Skeletal muscle satellite cell (primary cell): Measurements from ENCODE around the gene IFT81.
A peak's percentile ranks its signal among the peaks of the same experiment; 100 is the strongest.
"Not testable (repeated sequence)": the region's sequence is repeated elsewhere in the genome, so short reads cannot be mapped to it uniquely, and the experiment has no call there.

ENCODE experiments used
- H3K27me3 ChIP-seq: 2 replicates; pipeline ENCODE4 v1.7.0; 2013; ENCODE audit warnings: low read length; ENCODE audit not compliant: control insufficient read depth, insufficient read depth
- H3K36me3 ChIP-seq: 2 replicates; pipeline ENCODE4 v1.7.0; 2013; ENCODE audit warnings: mild to moderate bottlenecking, control low read depth, low read length; ENCODE audit not compliant: insufficient read depth
- H3K4me1 ChIP-seq: 2 replicates; pipeline ENCODE4 v1.7.0; 2013; ENCODE audit warnings: low read length; ENCODE audit not compliant: control insufficient read depth, insufficient read depth
- H3K4me2 ChIP-seq: 2 replicates; pipeline ENCODE4 v1.7.0; 2013; ENCODE audit warnings: mild to moderate bottlenecking, low read length
- H3K4me3 ChIP-seq: 2 replicates; pipeline ENCODE4 v1.7.0; 2013; ENCODE audit warnings: low read length
- H3K9ac ChIP-seq: 2 replicates; pipeline ENCODE4 v1.7.0; 2013; ENCODE audit warnings: mild to moderate bottlenecking, low read depth, low read length, moderate library complexity
- H3K9me3 ChIP-seq: replicated peaks from 2 replicates; pipeline ENCODE4 v1.7.0; 2013; ENCODE audit warnings: mild to moderate bottlenecking, control low read depth, low read length

The IFT81 gene

DNA sequence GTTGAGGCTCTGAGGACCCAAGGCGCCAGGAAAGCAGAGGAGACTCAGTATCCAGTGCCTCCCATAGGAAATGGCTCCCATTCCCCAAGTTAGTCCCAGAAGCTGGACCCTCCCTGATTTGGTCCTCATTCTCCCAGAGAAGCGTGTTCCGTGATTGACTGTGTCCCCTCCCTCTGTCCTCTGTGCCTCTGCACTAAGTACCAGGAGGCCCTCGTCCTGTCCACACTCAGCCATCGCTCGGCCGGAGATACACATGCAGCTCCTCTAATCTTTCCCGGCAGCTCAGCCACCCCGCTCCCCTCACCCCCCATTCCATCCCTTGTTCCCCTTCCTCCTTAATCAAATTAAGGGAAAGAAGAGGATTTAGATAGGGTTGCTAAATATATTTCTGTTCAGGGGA, 128.6 kb downstream of the IFT81 start:
- Histone ChIP-seq H3K27me3 (no peaks in the 10 kb centered on the region), H3K4me1 (no peaks in the 10 kb centered on the region), H3K9ac (no peak overlapping the region), H3K9me3 (no peaks in the 10 kb centered on the region), H3K36me3 (no peaks in the 10 kb centered on the region), H3K4me3 (no peak overlapping the region), H3K4me2 (no peak overlapping the region)

DNA sequence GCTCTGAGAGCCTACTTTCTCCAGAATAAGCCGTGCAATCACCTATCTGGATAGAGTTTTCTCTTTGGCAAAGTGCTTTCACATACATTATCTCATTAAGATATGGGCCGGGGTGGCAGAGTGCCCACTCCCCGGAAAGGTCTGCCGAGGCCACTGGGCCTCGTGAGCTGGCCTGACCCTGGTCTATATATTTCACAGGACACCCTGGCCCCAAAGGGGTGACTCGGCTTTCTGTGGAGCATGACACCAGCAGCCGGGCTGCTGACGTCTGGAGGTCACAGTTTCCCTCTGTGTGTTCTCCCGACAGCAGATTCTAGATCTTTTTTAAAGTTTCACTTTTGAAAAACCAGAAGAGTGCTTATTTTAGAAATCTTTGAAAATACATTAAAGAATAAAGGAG, 129.0 kb downstream of the IFT81 start:
- H3K9ac ChIP-seq = no peak overlapping the region
- H3K36me3 ChIP-seq = no peaks in the 10 kb centered on the region
- H3K27me3 ChIP-seq = no peaks in the 10 kb centered on the region
- no peaks in the 10 kb centered on the region for H3K9me3 ChIP-seq
- H3K4me1 ChIP-seq = no peaks in the 10 kb centered on the region
- H3K4me3 ChIP-seq = no peak overlapping the region
- peak overlapping the region; percentile 27 for H3K4me2 ChIP-seq

- Histone ChIP-seq H3K4me2 (no peak overlapping the region), H3K27me3 (no peaks in the 10 kb centered on the region), H3K4me3 (no peak overlapping the region), H3K36me3 (no peaks in the 10 kb centered on the region), H3K4me1 (no peaks in the 10 kb centered on the region), H3K9ac (no peak overlapping the region), H3K9me3 (no peaks in the 10 kb centered on the region)
Observed at GRCh38 chr12:110254971-110255540, 130.9 kb downstream of the IFT81 start.

GRCh38 chr12:110255890-110256456, 131.8 kb downstream of the IFT81 start:
- H3K4me2 ChIP-seq, H3K9ac ChIP-seq, H3K4me1 ChIP-seq, H3K36me3 ChIP-seq, H3K27me3 ChIP-seq, H3K4me3 ChIP-seq, H3K9me3 ChIP-seq: not testable (repeated sequence)

DNA sequence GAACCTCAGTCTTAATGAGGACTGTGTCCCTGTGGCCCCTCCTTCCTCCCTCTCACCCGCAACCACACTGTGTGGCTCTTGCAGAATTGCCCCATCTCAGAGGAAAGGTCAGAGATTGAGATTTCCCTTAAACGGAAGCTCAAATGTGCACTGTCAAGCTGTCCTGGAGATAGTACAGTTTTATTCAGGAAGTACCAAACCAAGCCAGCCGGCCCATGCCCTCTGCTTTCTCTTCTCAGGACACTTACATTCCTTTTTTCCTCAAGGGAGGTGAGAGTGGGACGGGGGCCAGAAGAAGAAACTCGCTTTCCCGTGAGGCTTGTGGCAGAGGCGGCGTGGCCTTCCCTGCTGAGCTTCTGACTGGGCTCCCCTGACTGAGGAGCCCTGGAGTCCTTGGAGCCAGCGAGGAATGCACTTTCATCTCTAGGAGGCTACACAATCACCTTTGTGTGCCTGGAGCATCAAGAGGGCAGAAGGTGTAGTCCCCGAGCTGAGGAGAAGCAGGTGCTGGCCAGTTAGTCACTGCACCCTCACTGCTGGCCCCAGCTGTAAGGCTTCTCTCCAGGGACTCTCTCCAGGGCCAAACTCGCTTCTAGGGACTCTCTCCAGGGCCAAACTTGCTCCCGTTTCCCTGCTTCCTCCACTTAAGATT, 132.7 kb downstream of the IFT81 start:
- Histone ChIP-seq H3K4me1 (no peaks in the 10 kb centered on the region), H3K4me3 (no peak overlapping the region), H3K27me3 (no peaks in the 10 kb centered on the region), H3K36me3 (no peaks in the 10 kb centered on the region), H3K9ac (no peak overlapping the region), H3K4me2 (no peak overlapping the region), H3K9me3 (no peaks in the 10 kb centered on the region)

GRCh38 chr12:110258466-110258865, 134.3 kb downstream of the IFT81 start:
- H3K27me3 ChIP-seq = no peaks in the 10 kb centered on the region
- no peaks in the 10 kb centered on the region for H3K4me1 ChIP-seq
- H3K4me2 ChIP-seq = no peak overlapping the region
- H3K36me3 ChIP-seq = no peaks in the 10 kb centered on the region
- H3K4me3 ChIP-seq = no peak overlapping the region
- no peak overlapping the region for H3K9ac ChIP-seq
- no peaks in the 10 kb centered on the region for H3K9me3 ChIP-seq

GRCh38 chr12:110262442-110263388, 138.6 kb downstream of the IFT81 start:
- no peak overlapping the region for H3K4me2 ChIP-seq
- H3K9me3 ChIP-seq = no peaks in the 10 kb centered on the region
- H3K27me3 ChIP-seq = no peaks in the 10 kb centered on the region
- no peaks in the 10 kb centered on the region for H3K36me3 ChIP-seq
- peaks cover 12% of the 10 kb centered on the region for H3K4me1 ChIP-seq
- no peak overlapping the region for H3K4me3 ChIP-seq
- no peak overlapping the region for H3K9ac ChIP-seq

DNA sequence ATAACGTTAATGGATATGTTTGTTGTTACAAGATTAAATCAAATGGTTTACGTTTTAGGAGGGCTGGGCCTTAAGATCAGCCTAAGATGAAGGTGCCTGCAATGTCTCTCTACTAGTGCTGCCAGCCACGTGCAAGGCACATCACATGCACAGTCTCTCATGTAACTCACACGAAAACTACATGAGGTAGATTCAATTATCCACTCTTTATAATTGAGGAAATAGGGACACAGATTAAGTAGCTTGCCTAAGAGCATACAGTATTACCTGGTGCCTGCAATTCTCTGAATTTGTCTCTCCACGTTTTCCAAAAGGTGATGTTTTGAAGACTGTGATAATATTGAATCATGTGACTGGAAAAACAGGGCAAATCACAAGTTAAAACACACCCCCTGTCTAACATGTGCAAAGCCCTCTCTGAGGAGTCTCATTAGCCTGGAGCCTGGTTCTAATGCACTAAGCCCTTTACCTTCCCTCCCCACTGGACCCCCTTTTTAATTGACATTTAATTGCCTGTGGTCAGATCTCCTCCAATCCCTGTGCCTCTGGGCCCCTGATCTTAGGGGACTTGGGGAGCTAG, 142.3 kb downstream of the IFT81 start:
- Histone ChIP-seq H3K4me2 (peak overlapping the region; percentile 75), H3K9ac (peak overlapping the region; percentile 3), H3K4me1 (peaks cover 40% of the 10 kb centered on the region), H3K4me3 (peak overlapping the region; percentile 44), H3K9me3 (no peaks in the 10 kb centered on the region), H3K27me3 (no peaks in the 10 kb centered on the region), H3K36me3 (no peaks in the 10 kb centered on the region)

- Histone ChIP-seq H3K9me3 (no peaks in the 10 kb centered on the region), H3K27me3 (no peaks in the 10 kb centered on the region), H3K4me1 (peaks cover 40% of the 10 kb centered on the region), H3K4me2 (peak overlapping the region; percentile 75), H3K9ac (peak overlapping the region; percentile 3), H3K36me3 (no peaks in the 10 kb centered on the region), H3K4me3 (peak overlapping the region; percentile 44)
Observed at GRCh38 chr12:110266980-110267620, 142.9 kb downstream of the IFT81 start.
